Activated CD4-positive, alpha-beta T cell treated with anti-CD3 and anti-CD28 coated beads for 48 hours (primary cell): Measurements from ENCODE around the gene TMOD3.
A peak's percentile ranks its signal among the peaks of the same experiment; 100 is the strongest.

ENCODE experiments used
- DNase-seq: peaks from one replicate; pipeline ENCODE4 v3.0.0-alpha.2; 2020

TMOD3 gene

DNA sequence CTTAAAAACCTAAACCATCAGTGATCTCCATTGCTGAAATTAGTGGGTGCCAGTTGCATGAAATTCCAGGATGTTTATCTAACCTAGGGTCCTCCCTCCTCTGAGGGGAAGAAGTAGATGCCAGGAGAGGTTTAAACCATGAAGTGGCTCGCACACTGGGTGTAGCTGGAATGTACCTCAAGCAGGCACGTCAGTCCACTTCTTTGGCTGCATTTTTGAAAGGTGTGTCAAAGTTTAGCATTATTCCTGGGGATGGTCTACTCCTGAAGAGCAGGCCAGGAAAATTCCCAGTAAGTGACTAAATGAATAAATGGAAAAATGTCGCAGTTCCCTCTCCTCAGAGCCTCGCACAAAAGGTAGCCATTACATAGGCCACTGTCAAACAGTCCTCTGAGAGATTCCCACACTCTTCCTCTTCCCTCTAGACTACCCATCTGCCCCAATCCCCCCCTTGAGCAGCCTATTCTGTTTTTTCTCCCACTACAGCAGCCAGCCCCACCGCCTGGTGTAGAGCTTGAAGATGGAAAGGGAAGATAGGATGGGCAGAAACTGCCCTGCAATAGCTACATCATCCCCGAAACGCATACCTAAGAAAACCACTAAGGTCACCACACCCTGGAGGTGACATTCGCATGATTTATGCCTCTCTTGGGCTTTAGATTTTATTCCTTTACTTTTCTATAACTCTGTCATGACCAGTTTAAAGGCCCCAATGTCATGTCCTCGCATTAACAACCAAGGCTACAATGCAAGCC lies 655 bp upstream of the TMOD3 start:
- DNase-seq = no peak

- DNase-seq = no peak
Measured at GRCh38 chr15:51830276-51830806, 888 bp downstream of the TMOD3 start.

- DNase-seq = no peak
Measured at GRCh38 chr15:51833772-51834171, 4.3 kb downstream of the TMOD3 start.

DNA sequence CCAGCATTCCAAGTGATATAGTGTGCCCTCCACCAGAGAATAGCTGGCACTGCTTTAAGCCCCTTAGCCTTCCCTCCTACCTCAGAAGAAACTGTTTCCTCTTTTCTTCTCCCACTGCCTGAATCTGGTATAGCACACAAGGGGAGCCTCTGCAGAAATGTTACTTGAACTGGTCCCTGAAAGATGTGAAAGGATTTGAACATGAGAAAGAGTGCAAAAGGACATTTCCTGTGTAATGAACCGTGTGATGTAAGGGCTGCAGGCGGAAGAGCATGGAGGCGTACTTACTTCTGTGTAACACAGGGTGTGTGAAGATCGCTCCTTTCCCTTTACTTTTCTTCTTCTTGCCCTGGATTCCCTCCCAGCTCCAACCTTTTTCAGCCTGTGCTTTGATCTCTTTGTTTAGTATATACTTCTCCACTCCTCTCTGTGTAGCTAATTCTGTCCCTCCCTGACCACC lies 8.4 kb downstream of the TMOD3 start:
- DNase-seq = no peak

- DNase-seq = no peak
Measured at GRCh38 chr15:51838270-51838669, 8.8 kb downstream of the TMOD3 start.

GRCh38 chr15:51840692-51841091 lies 11.2 kb downstream of the TMOD3 start:
- DNase-seq = no peak

DNA sequence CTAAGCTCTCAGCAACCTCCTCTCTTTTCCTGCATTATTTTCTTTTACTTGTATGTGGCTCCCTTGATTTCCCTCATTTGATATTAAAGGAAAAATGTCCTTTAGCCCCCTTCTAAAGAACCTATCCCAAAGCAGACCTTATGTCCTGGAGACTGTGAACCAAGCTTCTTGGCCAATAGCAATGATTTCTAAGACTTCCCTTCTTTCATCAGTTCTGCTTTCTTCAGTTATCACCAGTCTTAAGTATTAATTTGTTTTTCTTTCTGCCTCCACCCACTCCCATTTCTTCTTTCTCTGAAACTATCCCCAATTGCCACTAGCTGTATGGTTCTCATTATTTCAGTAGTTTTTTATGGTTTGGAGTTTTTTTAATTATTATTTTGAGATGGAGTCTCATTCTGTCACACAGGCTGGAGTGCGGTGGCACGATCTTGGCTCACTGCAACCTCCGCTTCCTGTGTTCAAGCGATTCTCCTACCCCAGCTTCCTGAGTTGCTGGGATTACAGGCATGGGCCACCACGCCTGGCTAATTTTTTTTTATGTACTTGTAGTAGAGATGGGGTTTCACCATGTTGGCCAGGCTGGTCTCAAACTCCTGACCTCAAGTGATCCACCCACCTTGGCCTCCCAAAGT lies 12.1 kb downstream of the TMOD3 start:
- DNase-seq = no peak

DNA sequence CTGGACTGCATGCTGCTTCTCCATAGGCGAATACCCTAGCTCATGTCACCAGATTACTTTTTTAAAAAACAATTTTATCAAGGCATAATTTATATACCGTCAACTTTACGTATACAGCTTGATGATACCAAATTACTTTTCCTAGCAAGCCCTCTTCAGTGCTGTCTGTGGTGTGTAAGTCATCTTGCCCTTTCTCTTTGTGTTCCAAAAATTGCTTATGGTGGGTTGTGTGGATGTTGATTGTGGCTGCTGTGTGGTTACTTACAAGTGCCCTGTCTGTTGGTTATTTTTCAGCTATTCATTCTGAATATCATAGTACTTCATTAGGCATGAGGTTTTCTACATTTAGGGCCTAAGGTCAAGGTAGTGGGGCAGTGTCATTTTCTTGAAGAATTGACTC lies 12.8 kb downstream of the TMOD3 start:
- no peak for DNase-seq

- DNase-seq = peak; percentile 44
Measured at GRCh38 chr15:51842852-51843737, 13.6 kb downstream of the TMOD3 start.

GRCh38 chr15:51844747-51845426 lies 15.4 kb downstream of the TMOD3 start:
- no peak for DNase-seq

- DNase-seq = no peak
Measured at GRCh38 chr15:51846066-51846462, 16.6 kb downstream of the TMOD3 start.

- DNase-seq = no peak
Measured at GRCh38 chr15:51846463-51847230, 17.2 kb downstream of the TMOD3 start.

GRCh38 chr15:51848811-51849210 lies 19.4 kb downstream of the TMOD3 start:
- DNase-seq = no peak

DNA sequence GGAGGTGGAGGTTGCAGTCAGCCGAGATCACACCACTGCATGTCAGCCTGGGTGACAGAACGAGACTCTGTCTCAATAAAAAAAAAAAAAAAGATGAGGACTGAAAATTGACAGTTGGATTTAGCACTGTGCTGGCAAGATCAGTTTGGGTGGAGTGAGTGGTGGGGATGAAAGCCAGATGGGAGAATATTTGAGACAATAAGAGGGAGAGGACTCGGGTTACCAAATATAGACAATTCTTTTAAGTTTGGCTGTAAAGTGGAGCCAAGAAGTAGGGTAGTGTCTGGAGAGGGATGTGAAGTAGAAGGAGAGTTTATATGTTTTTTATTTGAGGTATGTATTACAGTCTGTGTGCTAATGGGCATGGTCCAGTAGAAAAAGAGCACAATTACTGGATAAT lies 20.4 kb downstream of the TMOD3 start:
- DNase-seq = no peak

- no peak for DNase-seq
Measured at GRCh38 chr15:51853998-51854397, 24.5 kb downstream of the TMOD3 start.

DNA sequence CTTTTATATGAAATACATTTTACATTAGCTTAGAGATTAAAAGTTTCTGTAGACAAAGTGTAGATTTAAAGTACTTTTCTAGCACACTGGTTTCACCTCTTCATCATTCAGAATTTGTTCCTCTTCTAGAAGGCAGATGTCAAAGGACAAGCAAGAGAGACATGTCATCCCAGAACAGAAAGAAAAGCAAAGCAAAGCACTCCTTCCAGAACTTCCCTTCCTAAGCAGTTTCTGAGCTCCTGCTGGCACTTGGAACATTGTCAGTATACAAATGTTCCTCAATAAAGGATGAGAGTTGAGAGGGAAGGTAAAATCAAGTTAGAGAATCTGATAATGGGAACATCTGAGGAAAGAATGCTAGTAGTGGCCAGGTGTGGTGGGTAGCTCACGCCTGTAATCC lies 26.2 kb downstream of the TMOD3 start:
- no peak for DNase-seq

GRCh38 chr15:51856714-51857380 lies 27.4 kb downstream of the TMOD3 start:
- no peak for DNase-seq

GRCh38 chr15:51861557-51862359 lies 32.3 kb downstream of the TMOD3 start:
- DNase-seq = peak; percentile 64

- no peak for DNase-seq
Measured at GRCh38 chr15:51863131-51863530, 33.7 kb downstream of the TMOD3 start.

DNA sequence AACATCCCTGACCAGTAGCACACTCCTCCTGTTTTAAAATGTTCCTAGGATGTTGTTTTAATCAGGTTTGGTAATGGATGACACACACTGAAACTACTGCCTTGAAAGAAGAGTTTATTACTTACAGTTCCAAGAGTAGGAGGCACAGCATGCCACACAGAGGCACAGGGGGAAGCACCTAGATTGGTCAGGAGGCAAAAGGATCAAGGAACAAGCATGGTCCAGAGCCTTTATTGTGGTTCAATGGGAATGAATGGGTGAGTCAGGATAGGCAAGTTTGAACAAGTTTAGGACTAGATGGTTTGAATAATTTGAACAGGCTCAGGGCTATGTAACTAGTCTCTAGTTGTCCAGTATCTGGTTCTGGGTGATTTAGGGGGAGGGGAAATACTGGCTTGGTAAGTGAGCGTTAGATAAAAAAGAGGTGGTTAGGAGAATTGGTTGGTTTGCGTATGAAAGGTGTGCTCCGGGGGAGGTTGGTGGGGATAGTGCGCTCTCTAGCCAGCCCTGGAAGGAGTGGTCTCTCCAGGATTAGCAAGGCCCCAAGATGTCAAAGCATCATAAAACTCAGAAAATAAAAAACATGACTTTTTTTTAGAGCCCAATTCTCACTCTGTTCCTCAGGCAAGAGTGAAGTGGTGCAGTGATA lies 35.1 kb downstream of the TMOD3 start:
- peak; percentile 55 for DNase-seq
